GM03348 (cell line): Measurements from ENCODE around the gene SUCLA2.
A peak's percentile ranks its signal among the peaks of the same experiment; 100 is the strongest.

Experiments used
- DNase-seq: peaks from one replicate; pipeline ENCODE4 v3.0.0; 2012; ENCODE audit warnings: low spot score

Gene SUCLA2

DNA sequence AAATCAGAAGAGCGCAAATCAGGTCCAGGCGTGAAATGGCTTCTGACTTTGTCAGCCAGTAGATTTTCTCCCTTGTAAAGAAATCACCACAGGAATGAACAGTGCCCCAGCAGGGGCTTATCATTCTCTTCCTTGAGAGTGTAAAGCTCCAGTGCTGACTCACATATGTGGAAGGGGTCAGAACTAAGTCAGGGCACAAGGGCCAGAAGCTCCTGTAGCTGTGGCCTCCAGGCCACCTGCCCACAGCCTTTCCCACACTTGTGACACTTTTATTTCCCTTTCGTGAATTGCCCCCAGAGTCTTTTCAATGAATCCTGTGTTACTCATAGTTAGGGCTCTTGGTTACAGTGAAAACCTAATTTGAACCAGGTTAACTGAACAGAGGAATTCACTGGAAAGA, 99.6 kb downstream of the SUCLA2 start:
- peak; percentile 26 for DNase-seq

DNA sequence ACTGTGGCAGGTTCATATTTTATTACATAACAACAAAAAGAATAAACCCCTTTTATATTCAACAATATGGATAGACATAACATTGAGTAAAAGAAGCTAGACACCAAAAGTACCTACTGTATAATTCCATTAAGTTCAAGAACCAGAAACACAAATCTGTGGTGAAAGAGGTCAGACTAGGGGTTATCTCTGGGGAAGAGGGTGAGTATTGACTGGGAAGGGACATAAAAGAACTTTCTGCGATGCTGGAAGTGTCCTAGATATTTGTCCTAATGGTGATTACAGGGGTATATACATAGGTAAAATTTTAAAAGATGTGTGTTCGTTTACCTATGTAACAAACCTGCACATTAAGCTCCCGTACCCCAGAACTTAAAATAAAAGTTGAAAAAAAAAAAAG, 103.0 kb downstream of the SUCLA2 start:
- DNase-seq, result no peak

DNA sequence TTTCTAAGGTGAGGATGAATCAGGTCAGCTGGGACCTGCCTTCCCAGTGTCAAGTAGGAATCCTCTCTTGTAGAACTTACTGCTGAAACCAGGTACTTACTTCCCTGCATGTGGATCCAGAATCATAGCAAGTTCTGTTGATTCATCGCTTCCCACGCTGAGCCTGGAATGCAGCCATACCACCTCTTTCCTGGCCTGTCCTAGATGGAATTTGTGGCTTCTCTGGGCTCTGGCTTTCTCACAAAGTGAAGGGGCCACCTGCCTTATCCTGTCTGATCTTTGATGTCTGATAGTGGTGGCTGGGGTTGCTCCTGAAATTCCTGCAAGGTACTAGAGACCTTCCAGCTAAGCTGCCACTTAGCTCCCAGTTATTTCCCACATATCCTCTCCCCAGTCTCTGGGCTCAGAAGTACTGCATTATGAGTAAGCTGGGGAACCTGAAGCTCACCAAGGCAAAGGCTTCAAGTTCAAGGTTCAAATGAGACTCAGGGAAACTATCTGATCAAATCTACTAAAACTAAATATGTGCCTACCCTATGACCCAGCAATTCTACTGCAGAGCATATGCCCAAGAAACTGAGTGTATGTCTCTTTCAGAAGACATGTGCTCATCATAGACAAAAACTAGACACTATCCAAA, 103.5 kb downstream of the SUCLA2 start:
- DNase-seq, result peak; percentile 47

DNA sequence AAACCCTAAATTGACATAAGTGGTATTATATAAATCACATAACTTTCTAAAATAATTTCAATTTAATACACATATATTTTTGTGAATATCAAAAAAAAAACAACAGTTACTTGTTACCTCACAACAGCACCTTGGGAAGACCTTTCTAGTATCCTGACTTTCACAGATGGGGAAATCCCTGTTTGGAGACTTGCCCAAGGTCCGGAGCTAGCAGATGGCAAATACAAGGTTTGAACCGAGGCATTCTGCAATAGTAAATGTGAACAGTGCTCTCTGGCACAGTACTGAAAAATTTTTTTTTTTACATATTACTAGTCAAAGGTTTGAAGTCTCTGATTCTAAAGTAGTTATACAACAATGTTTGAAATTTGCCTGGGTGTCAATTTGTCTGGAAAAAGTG, 104.5 kb downstream of the SUCLA2 start:
- DNase-seq, result no peak

DNA sequence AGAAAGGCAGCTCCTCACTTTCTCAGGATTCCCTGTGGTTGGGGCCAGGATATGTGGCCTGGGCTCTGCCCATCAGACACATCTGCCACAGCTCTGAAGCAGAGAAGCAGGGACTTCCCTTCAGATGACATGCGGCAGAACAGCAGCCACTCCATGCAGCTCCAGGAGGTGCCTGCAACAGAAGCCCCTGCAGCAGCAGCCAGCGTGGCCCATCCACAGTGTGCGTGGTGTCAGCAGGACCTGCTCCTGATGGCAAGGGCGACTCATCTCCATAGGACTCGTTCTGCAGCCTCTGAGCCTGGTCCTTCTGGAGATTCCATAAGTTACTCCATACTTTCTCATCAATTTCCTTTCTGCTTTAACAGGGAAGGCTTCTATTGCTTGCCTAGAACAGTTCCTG, 105.0 kb downstream of the SUCLA2 start:
- no peak for DNase-seq

DNA sequence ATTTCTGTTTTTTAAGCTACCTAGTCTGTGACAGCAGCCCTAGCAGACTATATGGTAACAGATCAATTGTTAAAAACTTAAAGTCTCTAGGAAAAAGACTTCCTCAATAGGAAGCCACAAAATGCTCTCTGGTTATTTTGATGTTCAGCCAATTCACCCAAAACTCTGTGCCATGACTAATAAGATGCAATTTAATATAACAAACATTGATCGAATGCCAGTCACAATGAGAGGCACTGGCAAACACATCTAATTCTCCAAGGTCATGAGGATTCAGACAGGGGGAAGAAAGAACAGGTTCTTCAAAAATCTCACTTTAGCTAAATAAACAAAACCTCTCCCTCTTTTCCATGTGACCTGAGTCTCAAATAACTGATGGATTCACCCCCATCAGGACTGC, 107.5 kb downstream of the SUCLA2 start:
- no peak for DNase-seq
